ENCODE measurements around the gene SPECC1L. TPM values are rescaled to one million over a fixed set of nuclear protein-coding genes. Genes with fewer than 3 reads are reported as not detected.

The SPECC1L gene
- total and polyA plus RNA-seq, 2 of the 8 experiments (the other 6 are each of a cell fraction or from before 2014, with no cell fraction given) = 15.7 to 61.6 TPM

GRCh38 chr22:24412274-24412673 is 141.6 kb downstream of the SPECC1L start:
- Histone ChIP-seq H2AFZ (ENCODE audit: low read length) (no peak overlapping the region), H2BK5ac (ENCODE audit: low read depth, low read length) (no peak overlapping the region), H3K9me3 (ENCODE audit: insufficient read depth in 2 of 2, low read depth in 1 of 2, low read length in 1 of 2) (no peaks in the 10 kb centered on the region), H3K23ac (ENCODE audit: insufficient read length) (no peak overlapping the region), H3K4me2 (ENCODE audit: insufficient read depth in 1 of 2, low read depth in 2 of 2, low read length in 2 of 2) (no peak overlapping the region), H2BK20ac (ENCODE audit: low read length) (no peak overlapping the region), H3K23me2 (ENCODE audit: low read depth, low read length) (no peaks in the 10 kb centered on the region), H2BK12ac (ENCODE audit: low read depth, low read length) (no peak overlapping the region), H3K4me1 (replicated peaks in 1 of 4; ENCODE audit: control insufficient read depth in 3 of 4, insufficient read depth in 4 of 4, low read length in 3 of 4) (peaks cover 0 to under 1% (median 0%) of the 10 kb centered on the region in 4 experiments; a peak in 1 of 7 replicates), H3K14ac (ENCODE audit: insufficient read length) (no peak overlapping the region), H3K9ac (replicated peaks in 1 of 4; ENCODE audit: extremely low read depth in 1 of 4, low read depth in 3 of 4, low read length in 3 of 4) (no peak overlapping the region), H2AK5ac (ENCODE audit: low read depth, low read length) (no peak overlapping the region), H3K27me3 (replicated peaks in 1 of 4; ENCODE audit: control insufficient read depth in 3 of 4, extremely low read depth in 1 of 4, insufficient read depth in 3 of 4, low read length in 3 of 4) (no peaks in the 10 kb centered on the region), H3K79me1 (ENCODE audit: low read depth, low read length) (no peaks in the 10 kb centered on the region), H3K36me3 (ENCODE audit: control insufficient read depth in 2 of 4, insufficient read depth in 4 of 4, low read length in 3 of 4) (peaks cover 6 to 19% (median 11%) of the 10 kb centered on the region in 4 experiments; a peak in 7 of 8 replicates), H3K4ac (replicated peaks; ENCODE audit: insufficient read length, low read depth, low read length) (no peak overlapping the region), H3K4me3 (ENCODE audit: extremely low read depth in 1 of 4, insufficient read depth in 2 of 4, low read depth in 3 of 4, low read length in 4 of 4) (no peak overlapping the region), H3K56ac (replicated peaks; ENCODE audit: insufficient read length, low read depth, low read length) (no peak overlapping the region), H4K8ac (ENCODE audit: extremely low read depth, insufficient read depth, low read length) (peak overlapping the region; percentile 32; the same call in 1 of the 2 replicates), H4K91ac (replicated peaks; ENCODE audit: insufficient read length, low read length) (no peak overlapping the region), H2BK15ac (ENCODE audit: low read length) (no peak overlapping the region), H3K18ac (ENCODE audit: extremely low read depth, low read length) (no peak overlapping the region), H3K79me2 (ENCODE audit: control insufficient read depth in 1 of 2, insufficient read depth in 2 of 2, low read length in 2 of 2) (no peaks in the 10 kb centered on the region), H2BK120ac (replicated peaks; ENCODE audit: low read depth, low read length) (no peak overlapping the region), H4K5ac (ENCODE audit: insufficient read length, low read depth, low read length) (no peak overlapping the region), H4K20me1 (replicated peaks in 1 of 2; ENCODE audit: control insufficient read depth in 1 of 2, insufficient read depth in 2 of 2, low read length in 2 of 2) (peaks cover 0 to 1% of the 10 kb centered on the region in 2 experiments), H3K27ac (ENCODE audit: low read depth, low read length) (no peak overlapping the region)
- 79% methylated on average over 7 of the region's 7 CpGs; no CpG with 5 or more reads in 1 of the 2 experiments for WGBS, 2 experiments (ENCODE audit: extremely low coverage in 1 of 2, insufficient coverage in 1 of 2, insufficient read length in 1 of 2, insufficient replicate concordance in 2 of 2, low coverage in 1 of 2, low lambda C conversion rate in 2 of 2, missing lambda C conversion rate in 1 of 2)
- POLR2A ChIA-PET (ENCODE audit: partially characterized antibody) = no interaction called here
- FAIRE-seq (no peak), DNase-seq (ENCODE audit: low read depth in 1 of 2, low spot score in 2 of 2) (no peak)
- CTCF ChIA-PET (ENCODE audit: partially characterized antibody) = interaction anchor here (0.9 to 8.3 kb wide), 4 partner anchors 10 to 95 kb away, joined by 3 to 83 read pairs (median 4); no protein-coding TSS in a partner anchor
- TF ChIP-seq, protein P1, sequence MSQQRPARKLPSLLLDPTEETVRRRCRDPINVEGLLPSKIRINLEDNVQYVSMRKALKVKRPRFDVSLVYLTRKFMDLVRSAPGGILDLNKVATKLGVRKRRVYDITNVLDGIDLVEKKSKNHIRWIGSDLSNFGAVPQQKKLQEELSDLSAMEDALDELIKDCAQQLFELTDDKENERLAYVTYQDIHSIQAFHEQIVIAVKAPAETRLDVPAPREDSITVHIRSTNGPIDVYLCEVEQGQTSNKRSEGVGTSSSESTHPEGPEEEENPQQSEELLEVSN (IDR thresholded peaks at IDR 0.05) = no peak
- no peak for TF ChIP-seq EZH2 (IDR thresholded peaks at IDR 0.05; ENCODE audit: low read depth, low read length, severe bottlenecking)
- TF ChIP-seq POU5F1 (IDR thresholded peaks at IDR 0.05; ENCODE audit: low read depth, low read length) = no peak
- no peak for TF ChIP-seq NRF1 (IDR thresholded peaks at IDR 0.05; ENCODE audit: low read depth, low read length)
- TF ChIP-seq, protein P2, sequence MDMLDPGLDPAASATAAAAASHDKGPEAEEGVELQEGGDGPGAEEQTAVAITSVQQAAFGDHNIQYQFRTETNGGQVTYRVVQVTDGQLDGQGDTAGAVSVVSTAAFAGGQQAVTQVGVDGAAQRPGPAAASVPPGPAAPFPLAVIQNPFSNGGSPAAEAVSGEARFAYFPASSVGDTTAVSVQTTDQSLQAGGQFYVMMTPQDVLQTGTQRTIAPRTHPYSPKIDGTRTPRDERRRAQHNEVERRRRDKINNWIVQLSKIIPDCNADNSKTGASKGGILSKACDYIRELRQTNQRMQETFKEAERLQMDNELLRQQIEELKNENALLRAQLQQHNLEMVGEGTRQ (IDR thresholded peaks at IDR 0.05; ENCODE audit: low read length) = no peak
- TF ChIP-seq KDM1A (IDR thresholded peaks at IDR 0.05; ENCODE audit: borderline replicate concordance, low read length) = no peak
- TF ChIP-seq TAF1 (IDR thresholded peaks at IDR 0.05; ENCODE audit: low read depth, low read length) = no peak
- no peak for TF ChIP-seq CTCF (IDR thresholded peaks at IDR 0.05; ENCODE audit: control extremely low read depth in 1 of 3, insufficient read depth in 1 of 3, low read depth in 1 of 3, low read length in 3 of 3)
- no peak for TF ChIP-seq SP1 (IDR thresholded peaks at IDR 0.05; ENCODE audit: low read depth, low read length)
